ENCODE results near the gene UCP3. TPM values are rescaled to one million over a fixed set of nuclear protein-coding genes. Genes with fewer than 3 reads are reported as not detected.

The UCP3 gene
- total RNA-seq, 4 donors from 2014 or later: 1.3 to 7.6 (median 3.1) TPM

GRCh38 chr11:73972620-73973449 lies 36.0 kb downstream of the UCP3 start:
- no peak overlapping the region for H3K4me3 ChIP-seq
- peaks cover 13 to 21% (median 16%) of the 10 kb centered on the region in 4 donors for H3K4me1 ChIP-seq
- peaks cover 0 to 16% (median 0%) of the 10 kb centered on the region in 4 donors for H3K36me3 ChIP-seq
- no peaks in the 10 kb centered on the region for H3K9me3 ChIP-seq
- H3K27ac ChIP-seq: peak overlapping the region in 1 of 4 donors; percentile 57
- H3K27me3 ChIP-seq: no peaks in the 10 kb centered on the region
- intact Hi-C loops (cut with DNase I; ENCODE audit: low total_unique reads) (no loop called here), in situ Hi-C loops (cut with MboI; ENCODE audit: low pct_ligation_motif_present in 1 of 4, low pct_unique_long_range_greater_than_20kb in 1 of 4, low sequenced_read_pairs in 3 of 4) (loop anchor here in 2 of 4 donors (25.0 kb wide), 2 partner anchors 114 to 589 kb away; no protein-coding TSS in a partner anchor)
- TF ChIP-seq EP300 (IDR thresholded peaks at IDR 0.05; ENCODE audit: low read depth) (no peak), POLR2A (IDR thresholded peaks at IDR 0.05) (no peak), POLR2AphosphoS5 (IDR thresholded peaks at IDR 0.05) (no peak), CTCF (IDR thresholded peaks at IDR 0.05) (no peak)
- DNase-seq: no peak
- WGBS, 2 donors (ENCODE audit: low coverage in 1 of 2): 67 to 75% methylated on average over 2 to 10 of the region's 11 CpGs

- no peak overlapping the region for H3K27ac ChIP-seq
- intact Hi-C loops (cut with DNase I; ENCODE audit: low total_unique reads) (no loop called here), in situ Hi-C loops (cut with MboI; ENCODE audit: low pct_ligation_motif_present in 1 of 4, low pct_unique_long_range_greater_than_20kb in 1 of 4, low sequenced_read_pairs in 3 of 4) (loop anchor here in 2 of 4 donors (25.0 kb wide), 2 partner anchors 115 to 590 kb away; no protein-coding TSS in a partner anchor)
- DNase-seq: no peak
- no peaks in the 10 kb centered on the region for H3K27me3 ChIP-seq
- 67 to 100% methylated on average over 1 of the region's 1 CpG for WGBS, 2 donors (ENCODE audit: low coverage in 1 of 2)
- H3K4me1 ChIP-seq: peaks cover 13 to 21% (median 16%) of the 10 kb centered on the region in 4 donors
- H3K36me3 ChIP-seq: peaks cover 0 to 9% (median 0%) of the 10 kb centered on the region in 4 donors
- H3K4me3 ChIP-seq: no peak overlapping the region
- no peaks in the 10 kb centered on the region for H3K9me3 ChIP-seq
- no peak for TF ChIP-seq CTCF (IDR thresholded peaks at IDR 0.05)
- TF ChIP-seq POLR2AphosphoS5 (IDR thresholded peaks at IDR 0.05): peak in 1 of 3 donors; percentile 7
- no peak for TF ChIP-seq EP300 (IDR thresholded peaks at IDR 0.05; ENCODE audit: low read depth)
- TF ChIP-seq POLR2A (IDR thresholded peaks at IDR 0.05): no peak
These were observed 36.7 kb downstream of the UCP3 start for GRCh38 chr11:73972187-73972586.

GRCh38 chr11:73971175-73971719 lies 37.6 kb downstream of the UCP3 start:
- H3K27me3 ChIP-seq: no peaks in the 10 kb centered on the region
- H3K9me3 ChIP-seq: no peaks in the 10 kb centered on the region
- 84% methylated on average over 6 of the region's 6 CpGs; no CpG with 5 or more reads in 1 of the 2 donors for WGBS, 2 donors (ENCODE audit: low coverage in 1 of 2)
- DNase-seq: no peak
- H3K27ac ChIP-seq: no peak overlapping the region
- H3K4me1 ChIP-seq: peaks cover 13 to 21% (median 16%) of the 10 kb centered on the region in 4 donors
- in situ Hi-C loops (cut with MboI; ENCODE audit: low pct_ligation_motif_present in 1 of 4, low pct_unique_long_range_greater_than_20kb in 1 of 4, low sequenced_read_pairs in 3 of 4): loop anchor here in 2 of 4 donors (25.0 kb wide), 2 partner anchors 116 to 591 kb away; no protein-coding TSS in a partner anchor
- H3K36me3 ChIP-seq: peaks cover 0 to 1% (median 0%) of the 10 kb centered on the region in 4 donors
- intact Hi-C loops (cut with DNase I; ENCODE audit: low total_unique reads): no loop called here
- no peak overlapping the region for H3K4me3 ChIP-seq
- TF ChIP-seq POLR2AphosphoS5 (IDR thresholded peaks at IDR 0.05) (peak in 1 of 3 donors; percentile 26), EP300 (IDR thresholded peaks at IDR 0.05; ENCODE audit: low read depth) (no peak)

GRCh38 chr11:73969991-73970800 lies 38.7 kb downstream of the UCP3 start:
- TF ChIP-seq CTCF (IDR thresholded peaks at IDR 0.05) (no peak), POLR2A (IDR thresholded peaks at IDR 0.05) (no peak), EP300 (IDR thresholded peaks at IDR 0.05; ENCODE audit: low read depth) (no peak), POLR2AphosphoS5 (IDR thresholded peaks at IDR 0.05) (no peak)
- WGBS, 2 donors (ENCODE audit: low coverage in 1 of 2): 78 to 88% methylated on average over 5 to 13 of the region's 13 CpGs
- in situ Hi-C loops (cut with MboI; ENCODE audit: low pct_ligation_motif_present in 1 of 4, low pct_unique_long_range_greater_than_20kb in 1 of 4, low sequenced_read_pairs in 3 of 4) (loop anchor here in 2 of 4 donors (25.0 kb wide), 2 partner anchors 117 to 592 kb away; no protein-coding TSS in a partner anchor), intact Hi-C loops (cut with DNase I; ENCODE audit: low total_unique reads) (loop anchor here (10.0 kb wide), 2 partner anchors 55 to 135 kb away; no protein-coding TSS in a partner anchor)
- Histone ChIP-seq H3K4me1 (peaks cover 13 to 21% (median 16%) of the 10 kb centered on the region in 4 donors), H3K36me3 (no peaks in the 10 kb centered on the region), H3K27ac (no peak overlapping the region), H3K9me3 (no peaks in the 10 kb centered on the region), H3K4me3 (no peak overlapping the region), H3K27me3 (no peaks in the 10 kb centered on the region)
- no peak for DNase-seq
